Measurements from ENCODE around the gene ARMC2.
"Not testable (repeated sequence)": the region's sequence is repeated elsewhere in the genome, so short reads cannot be mapped to it uniquely, and the experiment has no call there.

The ARMC2 gene

GRCh38 chr6:108832738-108833137, 15.5 kb upstream of the ARMC2 start:
- DNase-seq (ENCODE audit: insufficient read length, low spot score) (no peak), FAIRE-seq (no peak)

- FAIRE-seq, result peak; percentile 88
Observed at GRCh38 chr6:108835218-108835850, 12.9 kb upstream of the ARMC2 start.

GRCh38 chr6:108836061-108836460, 12.2 kb upstream of the ARMC2 start:
- DNase-seq (ENCODE audit: insufficient read length, low spot score), result no peak

More at GRCh38 chr6:108835218-108835850, 12.9 kb upstream of the ARMC2 start:
- peak; percentile 70 for DNase-seq (ENCODE audit: insufficient read length, low spot score)

GRCh38 chr6:108837236-108837971, 10.8 kb upstream of the ARMC2 start:
- FAIRE-seq, result no peak

More at GRCh38 chr6:108836061-108836460, 12.2 kb upstream of the ARMC2 start:
- no peak for FAIRE-seq

GRCh38 chr6:108838101-108838717, 10.0 kb upstream of the ARMC2 start:
- DNase-seq (ENCODE audit: insufficient read length, low spot score) (no peak), FAIRE-seq (peak; percentile 26)

More at GRCh38 chr6:108837236-108837971, 10.8 kb upstream of the ARMC2 start:
- no peak for DNase-seq (ENCODE audit: insufficient read length, low spot score)

GRCh38 chr6:108839083-108839642, 9.1 kb upstream of the ARMC2 start:
- FAIRE-seq (no peak), DNase-seq (ENCODE audit: insufficient read length, low spot score) (no peak)

- no peak for FAIRE-seq
- no peak for DNase-seq (ENCODE audit: insufficient read length, low spot score)
Observed at GRCh38 chr6:108840919-108841318, 7.3 kb upstream of the ARMC2 start.

GRCh38 chr6:108841377-108841855, 6.8 kb upstream of the ARMC2 start:
- DNase-seq (ENCODE audit: insufficient read length, low spot score) (no peak), FAIRE-seq (no peak)

- FAIRE-seq, result no peak
- DNase-seq (ENCODE audit: insufficient read length, low spot score), result no peak
Observed at GRCh38 chr6:108844135-108844534, 4.1 kb upstream of the ARMC2 start.

- no peak for FAIRE-seq
- no peak for DNase-seq (ENCODE audit: insufficient read length, low spot score)
Observed at GRCh38 chr6:108845145-108845544, 3.1 kb upstream of the ARMC2 start.

- FAIRE-seq (no peak), DNase-seq (ENCODE audit: insufficient read length, low spot score) (no peak)
Observed at GRCh38 chr6:108846101-108846500, 2.1 kb upstream of the ARMC2 start.

- FAIRE-seq, result no peak
- DNase-seq (ENCODE audit: insufficient read length, low spot score), result no peak
Observed at GRCh38 chr6:108846628-108847027, 1.6 kb upstream of the ARMC2 start.

- FAIRE-seq, result no peak
Observed at GRCh38 chr6:108847738-108848115, 495 bp upstream of the ARMC2 start.

GRCh38 chr6:108850669-108851465, 2.6 kb downstream of the ARMC2 start:
- DNase-seq (ENCODE audit: insufficient read length, low spot score), result no peak
- no peak for FAIRE-seq

More at GRCh38 chr6:108847738-108848115, 495 bp upstream of the ARMC2 start:
- DNase-seq (ENCODE audit: insufficient read length, low spot score), result no peak

GRCh38 chr6:108851756-108852155, 3.5 kb downstream of the ARMC2 start:
- DNase-seq (ENCODE audit: insufficient read length, low spot score) (no peak), FAIRE-seq (no peak)

- no peak for DNase-seq (ENCODE audit: insufficient read length, low spot score)
Observed at GRCh38 chr6:108853077-108853476, 4.9 kb downstream of the ARMC2 start.

GRCh38 chr6:108862479-108863191, 14.4 kb downstream of the ARMC2 start:
- DNase-seq (ENCODE audit: insufficient read length, low spot score) (no peak), FAIRE-seq (no peak)

More at GRCh38 chr6:108853077-108853476, 4.9 kb downstream of the ARMC2 start:
- no peak for FAIRE-seq

GRCh38 chr6:108865751-108866286, 17.6 kb downstream of the ARMC2 start:
- DNase-seq (ENCODE audit: insufficient read length, low spot score); FAIRE-seq: not testable (repeated sequence)

- DNase-seq (ENCODE audit: insufficient read length, low spot score), result no peak
- FAIRE-seq, result no peak
Observed at GRCh38 chr6:108866798-108867197, 18.6 kb downstream of the ARMC2 start.
